Gastrocnemius medialis (tissue), 4 donors: ENCODE measurements around the gene HOXD10. TPM values are rescaled to one million over a fixed set of nuclear protein-coding genes. Genes with fewer than 3 reads are reported as not detected.

ENCODE experiments used
- ATAC-seq, 2 donors: fragments of 150-250 bp; one replicate each; pipeline ENCODE4 v1.9.1; 2016
- DNase-seq, 2 donors: peaks; one replicate each; pipeline ENCODE4 v3.0.0-alpha.2; 2019
- H3K27ac ChIP-seq, 4 donors: fragments of 200-600 bp; sonication (generic); 1 replicate in 1 of 4; 2 replicates in 3 of 4; pipeline ENCODE4 v1.5.1; 2016 to 2018; ENCODE audit warnings: mild to moderate bottlenecking in 2 of 4, moderate library complexity in 1 of 4
- H3K27me3 ChIP-seq, 3 donors: fragments of 200-600 bp; sonication (generic) in 2 of 3; 1 replicate in 1 of 3; 2 replicates in 2 of 3; pipeline versions ENCODE4 v1.5.1 to v1.6.0; 2016 to 2019; ENCODE audit warnings: mild to moderate bottlenecking in 1 of 3, moderate library complexity in 1 of 3
- H3K36me3 ChIP-seq, 2 donors: fragments of 200-600 bp; sonication (generic) in 1 of 2; one replicate each; pipeline ENCODE4 v1.5.1; 2017 to 2018
- H3K4me1 ChIP-seq, 2 donors: fragments of 200-600 bp; sonication (generic) in 1 of 2; one replicate each; pipeline ENCODE4 v1.5.1; 2016 to 2017; ENCODE audit warnings: mild to moderate bottlenecking in 2 of 2
- H3K4me3 ChIP-seq, 4 donors: fragments of 200-600 bp; sonication (generic) in 3 of 4; 1 replicate in 1 of 4; 2 replicates in 3 of 4; pipeline ENCODE4 v1.5.1; 2016 to 2019; ENCODE audit warnings: mild to moderate bottlenecking in 2 of 4
- H3K9me3 ChIP-seq, 3 donors: fragments of 200-600 bp; sonication (generic) in 2 of 3; 1 replicate in 1 of 3; 2 replicates in 2 of 3; pipeline ENCODE4 v1.5.1; 2016 to 2019
- POLR2A ChIP-seq, 2 donors: fragments of 450-650 bp; IDR thresholded peaks; one replicate each; pipeline ENCODE4 v1.6.1; 2017; ENCODE audit warnings: antibody characterized with exemption in 2 of 2, mild to moderate bottlenecking in 2 of 2, moderate library complexity in 2 of 2
- in situ Hi-C, 4 donors: fragments of 200-750 bp; cut with MboI; loops; one replicate each; pipeline versions ENCODE4 v1.15.0 to v1.8.0; 2017; ENCODE audit warnings: low sequenced_read_pairs in 4 of 4
- intact Hi-C: fragments of 100-400 bp; cut with DNase I; formaldehyde crosslinking; loops from one replicate; pipeline ENCODE4 v1.15.1; 2023; ENCODE audit warnings: low total_unique reads
- total RNA-seq, 4 donors: library from RNA; depleted of rRNA; stranded (reverse); fragments of >200 nt; gene quantifications; one replicate each; pipeline versions ENCODE4 v1.1.0 to v1.2.3, GENCODE V29; 2016
- TF ChIP-seq, protein P1 (sequence below), 5 experiments: fragments of 450-650 bp in 3 of 5; fragments of 200-600 bp in 2 of 5; sonication (generic) in 2 of 5; IDR thresholded peaks in 4 of 5; conservative IDR thresholded peaks in 1 of 5; 1 replicate in 4 of 5; 2 replicates in 1 of 5; pipeline ENCODE4 v1.5.1; 2016 to 2019; ENCODE audit warnings: antibody characterized with exemption in 5 of 5, mild to moderate bottlenecking in 3 of 5, moderate library complexity in 3 of 5

The HOXD10 gene
- total RNA-seq, 4 donors from 2014 or later = 0.15 TPM; not detected in 3

DNA sequence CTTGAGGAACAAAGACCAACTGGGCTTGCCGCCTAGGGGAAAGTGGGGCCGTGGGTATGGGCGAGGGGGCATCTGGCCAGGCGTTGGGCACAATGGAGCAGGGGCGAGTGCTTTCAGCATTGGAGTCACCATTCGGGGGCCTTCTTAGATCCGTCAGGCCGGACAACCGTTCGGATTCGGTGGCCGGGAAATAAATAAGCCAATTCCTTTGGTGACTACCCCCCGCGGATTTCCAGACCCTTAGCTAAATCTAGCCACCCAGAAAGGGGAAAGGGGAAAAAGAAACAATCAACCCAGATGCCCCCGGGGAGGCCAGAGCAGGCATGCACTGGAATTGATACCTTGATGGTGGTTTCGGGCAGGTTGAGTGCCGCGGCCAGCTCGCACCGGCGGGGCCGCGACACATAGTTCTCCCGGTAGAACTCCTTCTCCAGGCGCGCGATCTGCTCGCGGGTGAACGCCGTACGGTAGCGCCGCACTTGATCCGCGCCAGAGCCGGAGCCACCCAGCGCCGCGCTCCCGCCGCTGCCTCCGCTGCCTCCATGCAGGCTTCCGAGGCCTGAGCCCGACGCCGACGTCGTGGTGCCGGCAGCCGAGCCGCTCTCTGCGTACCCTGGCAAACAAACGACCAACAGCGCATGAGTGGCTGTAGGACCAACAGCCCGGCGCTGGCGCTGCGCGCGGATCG, 34.6 kb upstream of the HOXD10 start:
- Histone ChIP-seq H3K4me1 (peaks cover 17 to 33% of the 10 kb centered on the region in 2 donors), H3K36me3 (no peaks in the 10 kb centered on the region), H3K27me3 (peaks cover 91 to 95% (median 95%) of the 10 kb centered on the region in 3 donors), H3K27ac (no peak overlapping the region), H3K9me3 (no peaks in the 10 kb centered on the region), H3K4me3 (peak overlapping the region in 1 of 4 donors; percentile 29)
- no peak for ATAC-seq
- intact Hi-C loops = loop anchor here (5.0 kb wide), 1 partner anchor 225 kb away; no protein-coding TSS in a partner anchor
- in situ Hi-C loops = loop anchor here in 2 of 4 donors (25.0 kb wide), 1 partner anchor 720 kb away; no protein-coding TSS in a partner anchor
- no peak for TF ChIP-seq POLR2A (IDR thresholded peaks at IDR 0.05)
- TF ChIP-seq, protein P1, sequence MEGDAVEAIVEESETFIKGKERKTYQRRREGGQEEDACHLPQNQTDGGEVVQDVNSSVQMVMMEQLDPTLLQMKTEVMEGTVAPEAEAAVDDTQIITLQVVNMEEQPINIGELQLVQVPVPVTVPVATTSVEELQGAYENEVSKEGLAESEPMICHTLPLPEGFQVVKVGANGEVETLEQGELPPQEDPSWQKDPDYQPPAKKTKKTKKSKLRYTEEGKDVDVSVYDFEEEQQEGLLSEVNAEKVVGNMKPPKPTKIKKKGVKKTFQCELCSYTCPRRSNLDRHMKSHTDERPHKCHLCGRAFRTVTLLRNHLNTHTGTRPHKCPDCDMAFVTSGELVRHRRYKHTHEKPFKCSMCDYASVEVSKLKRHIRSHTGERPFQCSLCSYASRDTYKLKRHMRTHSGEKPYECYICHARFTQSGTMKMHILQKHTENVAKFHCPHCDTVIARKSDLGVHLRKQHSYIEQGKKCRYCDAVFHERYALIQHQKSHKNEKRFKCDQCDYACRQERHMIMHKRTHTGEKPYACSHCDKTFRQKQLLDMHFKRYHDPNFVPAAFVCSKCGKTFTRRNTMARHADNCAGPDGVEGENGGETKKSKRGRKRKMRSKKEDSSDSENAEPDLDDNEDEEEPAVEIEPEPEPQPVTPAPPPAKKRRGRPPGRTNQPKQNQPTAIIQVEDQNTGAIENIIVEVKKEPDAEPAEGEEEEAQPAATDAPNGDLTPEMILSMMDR (IDR thresholded peaks at IDR 0.05 in 4 of 5, conservative IDR thresholded peaks at IDR 0.05 in 1 of 5) = no peak
- DNase-seq = no peak

DNA sequence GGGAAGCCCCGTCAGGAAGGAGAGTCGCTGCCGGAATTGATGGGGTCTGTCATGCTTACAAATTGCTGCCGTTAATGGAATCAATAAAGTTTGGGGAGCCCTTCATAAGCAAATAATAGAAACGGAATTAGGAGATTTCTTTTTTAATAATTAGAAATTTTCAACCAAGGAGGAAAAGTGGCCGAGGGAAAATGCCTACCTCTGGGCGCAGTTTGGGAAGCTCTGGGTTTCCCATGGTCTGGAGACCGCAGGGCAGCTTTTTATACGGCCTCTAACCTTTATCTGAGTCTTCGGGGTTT, 34.1 kb upstream of the HOXD10 start:
- no peak for ATAC-seq
- intact Hi-C loops = loop anchor here (5.0 kb wide), 1 partner anchor 225 kb away; no protein-coding TSS in a partner anchor
- peak overlapping the region in 1 of 4 donors; percentile 30 for H3K4me3 ChIP-seq
- H3K4me1 ChIP-seq = peaks cover 17 to 33% of the 10 kb centered on the region in 2 donors
- no peaks in the 10 kb centered on the region for H3K9me3 ChIP-seq
- no peak overlapping the region for H3K27ac ChIP-seq
- in situ Hi-C loops = loop anchor here in 2 of 4 donors (25.0 kb wide), 1 partner anchor 720 kb away; no protein-coding TSS in a partner anchor
- no peak for DNase-seq
- H3K36me3 ChIP-seq = no peaks in the 10 kb centered on the region
- H3K27me3 ChIP-seq = peaks cover 91 to 95% (median 95%) of the 10 kb centered on the region in 3 donors
- no peak for TF ChIP-seq POLR2A (IDR thresholded peaks at IDR 0.05)
- TF ChIP-seq, protein P1 (IDR thresholded peaks at IDR 0.05 in 4 of 5, conservative IDR thresholded peaks at IDR 0.05 in 1 of 5) = no peak

DNA sequence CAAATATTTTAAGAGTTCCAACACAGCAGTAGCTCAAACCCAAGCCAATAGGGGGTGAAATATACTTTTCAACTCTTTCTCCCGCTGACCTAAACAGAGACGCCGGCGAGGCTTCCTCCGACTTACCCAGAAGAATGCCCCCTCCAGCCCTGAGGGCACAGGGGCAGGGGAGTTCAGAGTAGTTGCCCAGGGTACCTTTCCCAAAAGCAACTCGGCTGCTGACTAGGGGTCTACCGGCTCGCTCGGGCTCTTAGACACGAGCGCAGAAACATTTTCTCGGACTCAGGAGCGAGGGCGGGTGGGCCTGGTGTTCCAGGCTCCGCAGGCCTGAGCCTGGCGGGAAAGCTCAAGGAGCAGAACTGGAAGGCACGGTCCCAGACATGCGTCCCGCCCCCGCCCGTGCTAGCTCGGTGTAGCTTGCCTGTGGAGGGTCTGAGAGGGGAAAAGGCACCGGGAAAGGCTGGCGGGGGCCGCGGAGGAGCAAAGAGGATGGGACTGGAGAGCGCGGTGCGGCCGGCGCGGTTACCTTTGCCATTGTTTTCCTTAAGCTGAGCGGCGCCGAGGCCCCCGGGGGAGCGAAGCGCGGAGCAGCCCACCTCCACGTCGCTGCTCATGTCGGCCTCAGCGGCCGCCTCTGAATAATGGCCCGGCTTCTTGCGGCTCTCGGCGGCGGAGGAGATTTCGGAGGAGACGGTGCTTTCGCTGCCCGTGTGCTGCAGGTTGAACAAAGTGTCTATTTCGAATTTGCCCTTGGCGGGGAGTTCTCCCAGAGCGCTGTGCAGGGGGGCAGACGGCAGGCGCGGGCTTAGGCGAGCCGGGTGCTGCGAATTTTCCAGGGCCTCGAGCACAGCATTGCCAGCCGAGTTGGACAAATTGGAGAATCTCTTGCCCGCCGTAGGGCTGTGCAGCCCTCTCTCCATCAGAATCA, 33.5 kb upstream of the HOXD10 start:
- in situ Hi-C loops (loop anchor here in 2 of 4 donors (25.0 kb wide), 1 partner anchor 721 kb away; no protein-coding TSS in a partner anchor), intact Hi-C loops (loop anchor here (5.0 kb wide), 1 partner anchor 226 kb away; no protein-coding TSS in a partner anchor)
- H3K27me3 ChIP-seq = peaks cover 91 to 96% (median 95%) of the 10 kb centered on the region in 3 donors
- no peaks in the 10 kb centered on the region for H3K36me3 ChIP-seq
- TF ChIP-seq, protein P1 (IDR thresholded peaks at IDR 0.05 in 4 of 5, conservative IDR thresholded peaks at IDR 0.05 in 1 of 5) = no peak
- no peak for TF ChIP-seq POLR2A (IDR thresholded peaks at IDR 0.05)
- DNase-seq (no peak), ATAC-seq (no peak)
- peaks cover 17 to 33% of the 10 kb centered on the region in 2 donors for H3K4me1 ChIP-seq
- H3K27ac ChIP-seq = no peak overlapping the region
- no peaks in the 10 kb centered on the region for H3K9me3 ChIP-seq
- H3K4me3 ChIP-seq = peak overlapping the region in 1 of 4 donors; percentile 30

- intact Hi-C loops (loop anchor here (5.0 kb wide), 1 partner anchor 227 kb away; no protein-coding TSS in a partner anchor), in situ Hi-C loops (loop anchor here in 2 of 4 donors (25.0 kb wide), 1 partner anchor 722 kb away; no protein-coding TSS in a partner anchor)
- H3K4me1 ChIP-seq = peaks cover 15 to 28% of the 10 kb centered on the region in 2 donors
- peaks cover 91 to 96% (median 95%) of the 10 kb centered on the region in 3 donors for H3K27me3 ChIP-seq
- H3K36me3 ChIP-seq = no peaks in the 10 kb centered on the region
- DNase-seq (no peak), ATAC-seq (no peak)
- H3K4me3 ChIP-seq = peak within 1 kb of the TSS in 1 of 4 donors; percentile 30
- H3K9me3 ChIP-seq = no peaks in the 10 kb centered on the region
- no peak within 1 kb of the TSS for H3K27ac ChIP-seq
- TF ChIP-seq, protein P1 (IDR thresholded peaks at IDR 0.05 in 4 of 5, conservative IDR thresholded peaks at IDR 0.05 in 1 of 5) = no peak
- TF ChIP-seq POLR2A (IDR thresholded peaks at IDR 0.05) = no peak
These were observed 32.7 kb upstream of the HOXD10 start, which contains the start of gene EVX2 for GRCh38 chr2:176083796-176084261. TSS of gene EVX2 (minus strand) at chr2:176083962. CDS start at chr2:176083776, 186 bp downstream.
